GM12878 (cell line): ENCODE measurements around the gene LMTK2. TPM values are rescaled to one million over a fixed set of nuclear protein-coding genes. Genes with fewer than 3 reads are reported as not detected.

Source experiments
- ATAC-seq: fragments of 200-7000 bp; cut with Tn5 transposase; 3 replicates; pipeline ENCODE4 v1.9.1; 2020; ENCODE audit warnings: mild to moderate bottlenecking, moderate library complexity
- BruUV-seq: library from RNA; stranded (reverse); fragments of 400-500 nt; replicated peaks from 2 replicates; lab custom pipeline; 2021; lab: Mats Ljungman, UMichigan
- CTCF ChIA-PET: fragments of 300-600 bp; sonication (Branson Sonifier 250); formaldehyde crosslinking; extraction: SDS; loops from one replicate; lab custom pipeline; 2021; ENCODE audit warnings: inconsistent platforms; lab: Yijun Ruan, JAX
- POLR2A ChIA-PET: fragments of 350-600 bp; formaldehyde crosslinking; extraction: SDS; loops from one replicate; lab custom pipeline; 2021; ENCODE audit warnings: inconsistent platforms; lab: Charles Lee
- RAD21 ChIA-PET: fragments of 300-600 bp; sonication (Branson Sonifier 250); formaldehyde crosslinking; loops from one replicate; lab custom pipeline; 2023; ENCODE audit warnings: antibody characterized with exemption; ENCODE audit not compliant: unreplicated experiment; lab: Charles Lee
- SMC1A ChIA-PET: fragments of 300-600 bp; sonication (Branson Sonifier 250); formaldehyde crosslinking; loops from one replicate; lab custom pipeline; 2023; ENCODE audit not compliant: unreplicated experiment, uncharacterized antibody; lab: Charles Lee
- DNase-seq: peaks from one replicate; pipeline ENCODE4 v3.0.0-alpha.2; 2011; ENCODE audit warnings: low read depth, low spot score
- FAIRE-seq: peaks from 3 replicates; lab custom pipeline; 2011; peaks lifted over from hg19 to GRCh38; lab: Jason Lieb, UNC
- H2AFZ ChIP-seq: 2 replicates; pipeline ENCODE4 v1.6.0; 2011; ENCODE audit warnings: low read depth, low read length, control low read depth; ENCODE audit not compliant: control insufficient read depth
- H3K27ac ChIP-seq: 2 replicates; pipeline ENCODE4 v1.5.1; 2011; ENCODE audit warnings: control low read depth; ENCODE audit not compliant: control insufficient read depth, insufficient read depth
- H3K27me3 ChIP-seq, 2 experiments: replicated peaks in 1 of 2; 2 replicates each; pipeline versions ENCODE4 v1.6.0 to v1.6.1; 2011; ENCODE audit warnings: low read length in 1 of 2; ENCODE audit not compliant: control insufficient read depth in 2 of 2, insufficient read depth in 2 of 2
- H3K36me3 ChIP-seq, 2 experiments: 2 replicates each; pipeline ENCODE4 v1.5.1; 2011; ENCODE audit warnings: low read length in 1 of 2; ENCODE audit not compliant: control insufficient read depth in 2 of 2, insufficient read depth in 2 of 2
- H3K4me1 ChIP-seq: 2 replicates; pipeline ENCODE4 v1.6.1; 2011; ENCODE audit warnings: mild to moderate bottlenecking, low read length, moderate library complexity, mixed read lengths; ENCODE audit not compliant: control insufficient read depth, insufficient read depth
- H3K4me2 ChIP-seq: 2 replicates; pipeline ENCODE4 v1.6.0; 2011; ENCODE audit warnings: control low read depth; ENCODE audit not compliant: control insufficient read depth, insufficient read depth
- H3K4me3 ChIP-seq: fragments of 200-600 bp; sonication (generic); 2 replicates; pipeline ENCODE4 v1.5.1; 2016
- H3K79me2 ChIP-seq: 2 replicates; pipeline ENCODE4 v1.6.0; 2011; ENCODE audit warnings: low read length; ENCODE audit not compliant: control insufficient read depth, insufficient read depth
- H3K9ac ChIP-seq: 2 replicates; pipeline ENCODE4 v1.8.0; 2011; ENCODE audit warnings: low read length, control low read depth, mixed read lengths; ENCODE audit not compliant: control insufficient read depth, insufficient read depth
- H3K9me3 ChIP-seq: replicated peaks from 3 replicates; pipeline ENCODE4 v1.5.1; 2011; ENCODE audit warnings: mild to moderate bottlenecking, low read length; ENCODE audit not compliant: control insufficient read depth, insufficient read depth
- H4K20me1 ChIP-seq: 2 replicates; pipeline ENCODE4 v1.6.0; 2011; ENCODE audit not compliant: control insufficient read depth, insufficient read depth
- ASH2L ChIP-seq: fragments of 300-600, 200-600 bp; sonication (generic); IDR thresholded peaks from 2 replicates; pipeline ENCODE4 v1.6.1; 2017; ENCODE audit warnings: low read depth, mild to moderate bottlenecking, borderline replicate concordance
- ATF7 ChIP-seq: fragments of 450-650 bp; IDR thresholded peaks from 2 replicates; pipeline ENCODE4 v1.6.1; 2016; ENCODE audit warnings: low read depth, mild to moderate bottlenecking
- CEBPB ChIP-seq, 2 experiments: fragments of 150-350 bp in 1 of 2; IDR thresholded peaks; 2 replicates each; pipeline ENCODE4 v1.6.1; 2012 to 2014; ENCODE audit warnings: low read depth in 2 of 2, low read length in 2 of 2, borderline replicate concordance in 1 of 2, inconsistent platforms in 1 of 2
- CHD4 ChIP-seq: fragments of 200-600 bp; sonication (generic); IDR thresholded peaks from 2 replicates; pipeline ENCODE4 v1.6.1; 2016; ENCODE audit warnings: mild to moderate bottlenecking
- DPF2 ChIP-seq: fragments of 450-650 bp; IDR thresholded peaks from 2 replicates; pipeline ENCODE4 v1.6.1; 2017; ENCODE audit warnings: mild to moderate bottlenecking
- FOS ChIP-seq: IDR thresholded peaks from 3 replicates; pipeline ENCODE4 v1.6.1; 2011; ENCODE audit warnings: borderline replicate concordance; ENCODE audit not compliant: insufficient read length; ENCODE audit errors: extremely low read depth
- IKZF1 ChIP-seq: fragments of 450-650 bp; conservative IDR thresholded peaks from 2 replicates; pipeline ENCODE4 v1.6.1; 2017; ENCODE audit warnings: antibody characterized with exemption, mild to moderate bottlenecking
- MEF2A ChIP-seq: IDR thresholded peaks from 2 replicates; pipeline ENCODE4 v1.6.1; 2011; ENCODE audit warnings: low read depth, mild to moderate bottlenecking, low read length, moderate library complexity; ENCODE audit not compliant: insufficient read depth
- MEF2B ChIP-seq: fragments of 450-650 bp; IDR thresholded peaks from 2 replicates; pipeline ENCODE4 v1.6.1; 2018; ENCODE audit warnings: mild to moderate bottlenecking, moderate library complexity; ENCODE audit not compliant: partially characterized antibody, poor library complexity, severe bottlenecking
- MXI1 ChIP-seq: fragments of 150-350 bp; IDR thresholded peaks from 2 replicates; pipeline ENCODE4 v1.6.1; 2011; ENCODE audit warnings: low read depth, mild to moderate bottlenecking, inconsistent platforms, low read length, improper control_type of control experiment
- MYC ChIP-seq: IDR thresholded peaks from 2 replicates; pipeline ENCODE4 v1.6.1; 2011; ENCODE audit warnings: mild to moderate bottlenecking, low read length, moderate library complexity, inconsistent platforms; ENCODE audit not compliant: insufficient read depth, insufficient replicate concordance, insufficient read length, severe bottlenecking
- RAD21 ChIP-seq: IDR thresholded peaks from 2 replicates; pipeline ENCODE4 v1.6.1; 2011; ENCODE audit warnings: mild to moderate bottlenecking, low read depth, low read length, moderate library complexity; ENCODE audit not compliant: insufficient read depth
- SMAD5 ChIP-seq: IDR thresholded peaks from 2 replicates; pipeline ENCODE4 v1.6.1; 2016; ENCODE audit warnings: antibody characterized with exemption, low read depth
- TCF3 ChIP-seq: IDR thresholded peaks from 2 replicates; pipeline ENCODE4 v1.6.1; 2012; ENCODE audit warnings: low read depth, mild to moderate bottlenecking, low read length, borderline replicate concordance; ENCODE audit not compliant: insufficient read depth
- TCF7 ChIP-seq: IDR thresholded peaks from 2 replicates; pipeline ENCODE4 v1.6.1; 2014; ENCODE audit warnings: antibody characterized with exemption, borderline replicate concordance
- WGBS: methylation state at CpG from one replicate; pipeline ENCODE4 v1.1.6; 2016; ENCODE audit warnings: low lambda C conversion rate; ENCODE audit not compliant: insufficient replicate concordance, insufficient coverage; ENCODE audit errors: missing lambda C conversion rate; 5-methylcytosine and 5-hydroxymethylcytosine counted together
- in situ Hi-C: fragments of 300-500 bp; cut with MboI; formaldehyde crosslinking; loops from 9 replicates; pipeline ENCODE4 v1.14.3; 2018; ENCODE audit warnings: mixed read lengths
- intact Hi-C: fragments of 100-400 bp; cut with micrococcal nuclease; formaldehyde crosslinking; loops from one replicate; pipeline ENCODE4 v1.14.2; 2022; ENCODE audit not compliant: unreplicated experiment
- polyA plus RNA-seq, 11 experiments: library from polyadenylated mRNA; depleted of rRNA in 4 of 11; unstranded in 6 of 11; stranded (reverse) in 5 of 11; fragments of >200 nt; fragmentation: Nextera tagmentation in 4 of 11; fragmentation: Illumina TruSeq in 1 of 11; extraction: Ambion mirVana in 4 of 11; extraction: Trizol in 1 of 11; gene quantifications; 1 replicate in 1 of 11; 2 replicates in 10 of 11; pipeline versions ENCODE4 v1.2.1 to v1.2.3, GENCODE V29; 2011 to 2016; ENCODE audit warnings: inconsistent platforms in 2 of 11, missing spikeins in 2 of 11, low read depth in 1 of 11
- total RNA-seq, 4 experiments: library from RNA; depleted of rRNA in 3 of 4; stranded (reverse); fragments of >200 nt in 3 of 4; fragmentation: Illumina TruSeq in 1 of 4; extraction: Trizol in 1 of 4; gene quantifications; 2 replicates each; pipeline versions ENCODE4 v1.2.1 to v1.2.3, GENCODE V29; 2013 to 2021
- TF ChIP-seq, protein P1 (sequence below): fragments of 450-650 bp; formaldehyde crosslinking; IDR thresholded peaks from 2 replicates; pipeline ENCODE4 v1.5.0; 2022; ENCODE audit warnings: mild to moderate bottlenecking, missing genetic modification characterization
- TF ChIP-seq, protein P2 (sequence below): IDR thresholded peaks from 2 replicates; pipeline ENCODE4 v1.6.1; 2011; ENCODE audit warnings: borderline replicate concordance, low read depth, mild to moderate bottlenecking, moderate library complexity, mixed read lengths, low read length; ENCODE audit not compliant: insufficient read depth; ENCODE audit errors: extremely low read length

LMTK2 gene
- total and polyA plus RNA-seq, 10 of the 15 experiments (the other 5 are each of a cell fraction or from before 2014, with no cell fraction given): 0.68 to 8.7 (median 4.6) TPM

DNA sequence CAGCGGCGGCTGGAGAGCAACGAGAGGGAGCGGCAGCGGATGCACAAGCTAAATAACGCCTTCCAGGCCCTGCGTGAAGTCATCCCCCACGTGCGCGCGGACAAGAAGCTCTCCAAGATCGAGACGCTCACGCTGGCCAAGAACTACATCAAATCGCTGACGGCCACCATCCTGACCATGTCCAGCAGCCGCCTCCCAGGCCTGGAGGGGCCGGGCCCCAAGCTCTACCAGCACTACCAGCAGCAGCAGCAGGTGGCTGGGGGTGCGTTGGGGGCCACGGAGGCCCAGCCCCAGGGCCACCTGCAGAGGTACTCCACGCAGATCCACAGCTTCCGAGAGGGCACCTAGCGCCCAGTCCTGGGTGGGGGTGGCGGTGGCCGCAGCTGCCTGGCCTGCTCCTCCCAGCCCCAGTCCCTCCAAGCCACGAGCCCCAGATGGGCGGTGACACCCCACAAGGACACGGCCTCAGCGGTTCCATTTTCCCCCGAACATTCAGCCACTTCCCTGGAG, 105.9 kb downstream of the LMTK2 start:
- Histone ChIP-seq H3K27me3 (no peaks in the 10 kb centered on the region), H3K27ac (no peak overlapping the region), H3K79me2 (no peaks in the 10 kb centered on the region), H2AFZ (no peak overlapping the region), H3K4me2 (0 out of 2 replicates have a peak overlapping the region, but pooled peaks have one; percentile 9), H4K20me1 (no peaks in the 10 kb centered on the region), H3K36me3 (no peaks in the 10 kb centered on the region), H3K9me3 (no peaks in the 10 kb centered on the region), H3K4me3 (no peak overlapping the region), H3K4me1 (peaks cover under 1% of the 10 kb centered on the region; the same call in 1 of the 2 replicates), H3K9ac (no peak overlapping the region)
- CTCF ChIA-PET: no interaction called here
- TF ChIP-seq, protein P1, sequence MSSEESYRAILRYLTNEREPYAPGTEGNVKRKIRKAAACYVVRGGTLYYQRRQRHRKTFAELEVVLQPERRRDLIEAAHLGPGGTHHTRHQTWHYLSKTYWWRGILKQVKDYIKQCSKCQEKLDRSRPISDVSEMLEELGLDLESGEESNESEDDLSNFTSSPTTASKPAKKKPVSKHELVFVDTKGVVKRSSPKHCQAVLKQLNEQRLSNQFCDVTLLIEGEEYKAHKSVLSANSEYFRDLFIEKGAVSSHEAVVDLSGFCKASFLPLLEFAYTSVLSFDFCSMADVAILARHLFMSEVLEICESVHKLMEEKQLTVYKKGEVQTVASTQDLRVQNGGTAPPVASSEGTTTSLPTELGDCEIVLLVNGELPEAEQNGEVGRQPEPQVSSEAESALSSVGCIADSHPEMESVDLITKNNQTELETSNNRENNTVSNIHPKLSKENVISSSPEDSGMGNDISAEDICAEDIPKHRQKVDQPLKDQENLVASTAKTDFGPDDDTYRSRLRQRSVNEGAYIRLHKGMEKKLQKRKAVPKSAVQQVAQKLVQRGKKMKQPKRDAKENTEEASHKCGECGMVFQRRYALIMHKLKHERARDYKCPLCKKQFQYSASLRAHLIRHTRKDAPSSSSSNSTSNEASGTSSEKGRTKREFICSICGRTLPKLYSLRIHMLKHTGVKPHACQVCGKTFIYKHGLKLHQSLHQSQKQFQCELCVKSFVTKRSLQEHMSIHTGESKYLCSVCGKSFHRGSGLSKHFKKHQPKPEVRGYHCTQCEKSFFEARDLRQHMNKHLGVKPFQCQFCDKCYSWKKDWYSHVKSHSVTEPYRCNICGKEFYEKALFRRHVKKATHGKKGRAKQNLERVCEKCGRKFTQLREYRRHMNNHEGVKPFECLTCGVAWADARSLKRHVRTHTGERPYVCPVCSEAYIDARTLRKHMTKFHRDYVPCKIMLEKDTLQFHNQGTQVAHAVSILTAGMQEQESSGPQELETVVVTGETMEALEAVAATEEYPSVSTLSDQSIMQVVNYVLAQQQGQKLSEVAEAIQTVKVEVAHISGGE (CRISPR knock-in tag): no peak
- no peak for TF ChIP-seq CEBPB (IDR thresholded peaks at IDR 0.05; ENCODE audit: borderline replicate concordance in 1 of 2, low read depth in 2 of 2, low read length in 2 of 2)
- no peak for TF ChIP-seq IKZF1
- TF ChIP-seq, protein P2, sequence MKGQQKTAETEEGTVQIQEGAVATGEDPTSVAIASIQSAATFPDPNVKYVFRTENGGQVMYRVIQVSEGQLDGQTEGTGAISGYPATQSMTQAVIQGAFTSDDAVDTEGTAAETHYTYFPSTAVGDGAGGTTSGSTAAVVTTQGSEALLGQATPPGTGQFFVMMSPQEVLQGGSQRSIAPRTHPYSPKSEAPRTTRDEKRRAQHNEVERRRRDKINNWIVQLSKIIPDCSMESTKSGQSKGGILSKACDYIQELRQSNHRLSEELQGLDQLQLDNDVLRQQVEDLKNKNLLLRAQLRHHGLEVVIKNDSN: no peak
- TF ChIP-seq RAD21: no peak
- no peak for TF ChIP-seq ASH2L
- no peak for TF ChIP-seq TCF3
- TF ChIP-seq DPF2: no peak
- no peak for TF ChIP-seq SMAD5
- TF ChIP-seq MEF2A: no peak
- no peak for TF ChIP-seq CHD4
- TF ChIP-seq MXI1: no peak
- no peak for TF ChIP-seq MEF2B
- TF ChIP-seq TCF7: no peak
- no peak for TF ChIP-seq ATF7
- no peak for TF ChIP-seq MYC
- no peak for TF ChIP-seq FOS
- no peak for DNase-seq
- 90% methylated on average over 26 of the region's 30 CpGs for WGBS
- no peak for FAIRE-seq
- POLR2A ChIA-PET: interaction anchor here (0.9 kb wide), 1 partner anchor 10 kb away, joined by 3 read pairs; no protein-coding TSS in a partner anchor
- no peak for ATAC-seq
- intact Hi-C loops: no loop called here
- SMC1A ChIA-PET: no interaction called here
- RAD21 ChIA-PET: no interaction called here
- no TSS peak for BruUV-seq
- in situ Hi-C loops: no loop called here
